Skeletal muscle satellite cell (primary cell): ENCODE data around the gene KDM4F.

Experiments
- H3K27me3 ChIP-seq: 2 replicates; pipeline ENCODE4 v1.7.0; 2013; ENCODE audit warnings: low read length; ENCODE audit not compliant: control insufficient read depth, insufficient read depth
- H3K36me3 ChIP-seq: 2 replicates; pipeline ENCODE4 v1.7.0; 2013; ENCODE audit warnings: mild to moderate bottlenecking, control low read depth, low read length; ENCODE audit not compliant: insufficient read depth
- H3K4me1 ChIP-seq: 2 replicates; pipeline ENCODE4 v1.7.0; 2013; ENCODE audit warnings: low read length; ENCODE audit not compliant: control insufficient read depth, insufficient read depth
- H3K4me2 ChIP-seq: 2 replicates; pipeline ENCODE4 v1.7.0; 2013; ENCODE audit warnings: mild to moderate bottlenecking, low read length
- H3K4me3 ChIP-seq: 2 replicates; pipeline ENCODE4 v1.7.0; 2013; ENCODE audit warnings: low read length
- H3K9ac ChIP-seq: 2 replicates; pipeline ENCODE4 v1.7.0; 2013; ENCODE audit warnings: mild to moderate bottlenecking, low read depth, low read length, moderate library complexity
- H3K9me3 ChIP-seq: replicated peaks from 2 replicates; pipeline ENCODE4 v1.7.0; 2013; ENCODE audit warnings: mild to moderate bottlenecking, control low read depth, low read length

The KDM4F gene

GRCh38 chr11:95081412-95081811, 32.2 kb downstream of the KDM4F start:
- peak overlapping the region; percentile 2 for H3K9ac ChIP-seq
- H3K4me2 ChIP-seq: peak overlapping the region; percentile 53
- H3K4me3 ChIP-seq: no peak overlapping the region
- no peaks in the 10 kb centered on the region for H3K9me3 ChIP-seq
- H3K27me3 ChIP-seq: no peaks in the 10 kb centered on the region
- no peaks in the 10 kb centered on the region for H3K36me3 ChIP-seq
- peaks cover 40% of the 10 kb centered on the region for H3K4me1 ChIP-seq

GRCh38 chr11:95082576-95083001, 33.4 kb downstream of the KDM4F start:
- Histone ChIP-seq H3K27me3 (no peaks in the 10 kb centered on the region), H3K4me3 (no peak overlapping the region), H3K4me2 (no peak overlapping the region), H3K4me1 (peaks cover 32% of the 10 kb centered on the region), H3K9me3 (no peaks in the 10 kb centered on the region), H3K36me3 (no peaks in the 10 kb centered on the region), H3K9ac (no peak overlapping the region)

GRCh38 chr11:95084509-95084908, 35.3 kb downstream of the KDM4F start:
- peak overlapping the region; percentile 50 for H3K4me2 ChIP-seq
- no peak overlapping the region for H3K4me3 ChIP-seq
- no peaks in the 10 kb centered on the region for H3K36me3 ChIP-seq
- no peaks in the 10 kb centered on the region for H3K27me3 ChIP-seq
- H3K9me3 ChIP-seq: no peaks in the 10 kb centered on the region
- no peak overlapping the region for H3K9ac ChIP-seq
- H3K4me1 ChIP-seq: peaks cover 35% of the 10 kb centered on the region

GRCh38 chr11:95085117-95085816, 36.0 kb downstream of the KDM4F start:
- Histone ChIP-seq H3K9ac (no peak overlapping the region), H3K4me1 (peaks cover 35% of the 10 kb centered on the region), H3K36me3 (no peaks in the 10 kb centered on the region), H3K9me3 (no peaks in the 10 kb centered on the region), H3K4me2 (no peak overlapping the region), H3K27me3 (no peaks in the 10 kb centered on the region), H3K4me3 (no peak overlapping the region)

GRCh38 chr11:95086151-95086550, 36.9 kb downstream of the KDM4F start:
- no peak overlapping the region for H3K9ac ChIP-seq
- peaks cover 34% of the 10 kb centered on the region for H3K4me1 ChIP-seq
- no peak overlapping the region for H3K4me2 ChIP-seq
- no peaks in the 10 kb centered on the region for H3K27me3 ChIP-seq
- no peak overlapping the region for H3K4me3 ChIP-seq
- H3K36me3 ChIP-seq: no peaks in the 10 kb centered on the region
- H3K9me3 ChIP-seq: no peaks in the 10 kb centered on the region

GRCh38 chr11:95086836-95087570, 37.8 kb downstream of the KDM4F start:
- H3K27me3 ChIP-seq: no peaks in the 10 kb centered on the region

GRCh38 chr11:95088946-95089619, 39.9 kb downstream of the KDM4F start:
- H3K4me3 ChIP-seq: peak overlapping the region; percentile 93
- H3K9ac ChIP-seq: peak overlapping the region; percentile 85
- H3K4me1 ChIP-seq: peaks cover 44% of the 10 kb centered on the region
- H3K9me3 ChIP-seq: no peaks in the 10 kb centered on the region
- peak overlapping the region; percentile 84 for H3K4me2 ChIP-seq
- H3K36me3 ChIP-seq: no peaks in the 10 kb centered on the region
- H3K27me3 ChIP-seq: no peaks in the 10 kb centered on the region

More at GRCh38 chr11:95086836-95087570, 37.8 kb downstream of the KDM4F start:
- Histone ChIP-seq H3K9ac (no peak overlapping the region), H3K9me3 (no peaks in the 10 kb centered on the region), H3K4me3 (no peak overlapping the region), H3K4me1 (peaks cover 27% of the 10 kb centered on the region), H3K36me3 (no peaks in the 10 kb centered on the region), H3K4me2 (no peak overlapping the region)

GRCh38 chr11:95089620-95090542, 40.7 kb downstream of the KDM4F start, which contains the start of gene ENDOD1:
Gene ENDOD1, plus strand, starts transcription at chr11:95089846. Its CDS starts 82 bp downstream, at chr11:95089928.
- Histone ChIP-seq H3K9me3 (no peaks in the 10 kb centered on the region), H3K4me3 (peak within 1 kb of the TSS; percentile 93), H3K4me2 (peak within 1 kb of the TSS; percentile 84)

GRCh38 chr11:95091663-95092180, 42.5 kb downstream of the KDM4F start:
- H3K4me1 ChIP-seq: peaks cover 50% of the 10 kb centered on the region
- no peak overlapping the region for H3K4me3 ChIP-seq
- H3K36me3 ChIP-seq: no peaks in the 10 kb centered on the region
- no peak overlapping the region for H3K4me2 ChIP-seq
- H3K27me3 ChIP-seq: no peaks in the 10 kb centered on the region
- H3K9ac ChIP-seq: no peak overlapping the region
- no peaks in the 10 kb centered on the region for H3K9me3 ChIP-seq

More at GRCh38 chr11:95089620-95090542, 40.7 kb downstream of the KDM4F start, which contains the start of gene ENDOD1:
- no peaks in the 10 kb centered on the region for H3K27me3 ChIP-seq
- peak within 1 kb of the TSS; percentile 85 for H3K9ac ChIP-seq
- no peaks in the 10 kb centered on the region for H3K36me3 ChIP-seq
- H3K4me1 ChIP-seq: peaks cover 37% of the 10 kb centered on the region

GRCh38 chr11:95092549-95093324, 43.5 kb downstream of the KDM4F start:
- H3K4me3 ChIP-seq: no peak overlapping the region
- peak overlapping the region; percentile 3 for H3K4me2 ChIP-seq
- no peak overlapping the region for H3K9ac ChIP-seq
- H3K36me3 ChIP-seq: no peaks in the 10 kb centered on the region
- no peaks in the 10 kb centered on the region for H3K27me3 ChIP-seq
- peaks cover 50% of the 10 kb centered on the region for H3K4me1 ChIP-seq
- no peaks in the 10 kb centered on the region for H3K9me3 ChIP-seq
